ENCODE measurements around the gene SLC24A3.

GRCh38 chr20:19712721-19713260, 500.3 kb downstream of the SLC24A3 start:
- no peak for TF ChIP-seq CTCF (IDR thresholded peaks at IDR 0.05)
- TF ChIP-seq POLR2A (IDR thresholded peaks at IDR 0.05): no peak
